Measurements from ENCODE around the gene TGM1.
"Not testable (repeated sequence)": the region's sequence is repeated elsewhere in the genome, so short reads cannot be mapped to it uniquely, and the experiment has no call there.

The TGM1 gene

DNA sequence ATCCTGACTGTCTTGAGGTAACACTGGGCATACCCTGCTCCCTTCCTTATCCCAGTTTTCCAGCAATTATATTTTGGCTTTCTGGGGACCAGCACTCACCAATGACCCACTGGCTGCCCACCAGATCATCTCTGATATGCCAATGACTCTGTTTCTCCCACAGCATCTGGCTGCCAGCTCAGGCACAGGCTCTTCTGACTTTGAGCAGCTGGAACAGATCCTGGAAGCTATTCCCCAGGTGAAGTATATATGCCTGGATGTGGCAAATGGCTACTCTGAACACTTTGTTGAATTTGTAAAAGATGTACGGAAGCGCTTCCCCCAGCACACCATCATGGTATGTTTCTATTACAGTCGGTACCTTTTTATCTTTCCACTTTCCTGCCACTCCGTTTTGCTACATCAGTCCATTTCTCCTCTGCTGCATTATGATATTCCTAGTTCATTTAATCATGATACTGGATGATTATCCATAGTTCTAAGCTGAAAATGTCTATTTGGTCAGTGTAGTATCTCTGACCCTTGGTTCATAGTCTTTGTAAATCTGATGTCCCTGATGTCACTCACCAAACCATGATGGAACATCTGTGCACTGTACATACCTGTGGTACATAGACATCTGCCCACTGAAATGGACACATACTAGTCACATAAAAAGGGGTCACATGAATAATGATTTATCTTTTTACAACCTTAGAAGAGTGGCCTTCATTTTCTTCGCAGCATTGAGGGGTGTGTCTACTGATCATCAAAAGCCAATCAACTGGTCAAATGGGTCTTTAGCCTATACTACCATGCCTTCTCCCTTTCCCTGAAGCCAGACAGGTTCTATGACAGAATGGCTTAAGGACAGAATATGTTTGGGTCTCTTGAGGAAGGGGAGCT is 26.9 kb downstream of the TGM1 start:
- no peak for DNase-seq

DNA sequence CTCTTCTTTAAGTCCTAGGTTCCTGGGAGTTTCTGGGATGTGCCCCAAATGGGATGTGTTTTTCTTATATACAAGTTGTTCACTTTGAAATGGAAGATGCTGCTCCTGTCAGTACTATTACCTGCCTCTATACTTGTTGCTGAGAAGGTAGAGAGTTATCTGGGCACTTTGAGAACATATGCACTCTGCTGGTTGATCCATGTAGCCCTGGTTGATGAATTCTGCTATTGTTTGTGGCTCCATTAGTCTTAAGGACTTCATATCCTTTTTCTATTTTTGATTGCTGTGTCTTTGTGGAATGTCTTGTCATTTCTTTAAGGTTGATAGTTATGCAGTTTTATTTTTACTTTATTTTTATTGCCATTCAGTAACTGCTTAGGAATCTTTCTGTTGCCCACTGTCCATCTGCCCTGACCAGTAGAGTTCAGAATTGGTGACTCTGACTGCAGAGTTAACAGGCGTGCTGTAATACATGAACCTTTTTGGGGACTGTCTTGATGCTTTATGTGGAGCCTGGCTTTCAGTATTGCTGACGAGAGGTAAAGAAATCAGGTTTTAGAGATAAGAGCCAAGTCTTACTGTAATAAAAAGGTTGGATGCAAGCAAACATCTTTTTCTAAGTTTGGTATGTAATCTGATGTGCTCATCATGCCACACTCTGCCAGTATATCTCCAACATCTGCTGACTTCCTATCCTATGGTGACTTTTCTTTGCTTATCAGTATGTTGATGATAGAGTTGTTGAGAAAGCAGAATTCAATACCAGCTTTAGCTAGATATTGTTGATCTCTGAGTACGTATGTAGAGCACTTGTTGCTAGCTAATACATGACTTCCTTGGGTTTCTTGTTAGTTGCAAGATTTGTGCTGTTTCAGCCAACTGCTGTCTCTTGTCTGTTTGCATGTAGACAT is 28.6 kb downstream of the TGM1 start:
- no peak for DNase-seq

DNA sequence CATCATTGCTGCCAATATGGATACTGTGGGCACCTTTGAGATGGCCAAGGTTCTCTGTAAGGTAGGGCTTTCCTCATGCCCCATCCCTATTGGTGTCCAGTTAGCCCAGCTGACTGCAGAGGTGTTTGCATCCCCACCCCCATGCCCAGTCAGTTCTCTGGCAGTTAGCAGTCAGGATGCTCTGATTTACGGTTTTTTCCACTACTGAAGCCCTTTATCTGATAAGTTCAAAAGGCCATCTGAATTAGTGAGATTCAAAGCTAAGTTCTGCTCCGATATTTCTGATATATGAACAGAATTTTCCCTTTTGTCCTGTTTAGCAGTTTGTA is 29.5 kb downstream of the TGM1 start:
- peak in 1 of 58 donors; percentile 12 for DNase-seq

DNA sequence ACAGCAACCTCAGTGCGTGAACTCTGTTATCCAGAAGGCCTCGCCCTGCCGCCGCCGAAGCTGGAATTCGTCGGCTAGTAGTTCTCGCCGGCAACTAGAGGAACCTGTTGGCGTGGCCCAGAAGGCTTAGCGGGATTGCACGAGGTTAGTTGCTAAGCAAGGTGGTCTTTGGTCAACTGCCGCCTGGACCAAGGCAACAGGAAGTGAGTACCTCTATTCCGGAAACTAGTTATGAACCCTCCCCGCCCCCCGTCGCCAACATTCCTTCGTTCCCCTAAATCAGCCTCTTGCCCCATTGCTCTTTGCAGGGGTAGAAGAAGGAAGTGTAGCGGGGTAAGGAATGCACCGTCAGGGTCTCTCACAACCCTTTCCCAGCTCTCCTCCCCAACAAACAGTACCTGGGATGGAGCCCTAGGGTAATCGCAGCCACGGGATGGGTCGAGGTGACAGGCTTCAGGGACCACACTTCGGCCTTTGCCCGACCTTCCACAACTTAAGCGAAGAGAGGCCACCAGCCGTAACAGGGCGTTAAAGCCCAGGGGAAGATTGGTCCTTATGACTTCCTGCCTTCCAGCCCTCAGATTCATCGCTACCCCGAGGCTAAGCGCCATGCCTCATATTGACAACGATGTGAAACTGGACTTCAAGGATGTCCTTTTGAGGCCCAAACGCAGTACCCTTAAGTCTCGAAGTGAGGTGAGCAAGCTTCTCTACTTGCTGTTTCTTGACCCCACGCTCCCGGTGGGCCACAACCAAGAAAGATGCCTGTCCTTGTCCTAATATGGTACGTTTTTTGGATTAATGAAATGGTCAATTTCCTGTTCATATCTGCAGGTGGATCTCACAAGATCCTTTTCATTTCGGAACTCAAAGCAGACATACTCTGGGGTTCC is 30.1 kb downstream of the TGM1 start, which contains the start of gene GMPR2:
Gene GMPR2 (plus strand): TSS at position 285 of the 893 bp plus-strand sequence. CDS start 325 bp downstream, at position 610.
- DNase-seq, result peak in 18 of 58 donors; percentile 34 to 98 (median 86)

DNA sequence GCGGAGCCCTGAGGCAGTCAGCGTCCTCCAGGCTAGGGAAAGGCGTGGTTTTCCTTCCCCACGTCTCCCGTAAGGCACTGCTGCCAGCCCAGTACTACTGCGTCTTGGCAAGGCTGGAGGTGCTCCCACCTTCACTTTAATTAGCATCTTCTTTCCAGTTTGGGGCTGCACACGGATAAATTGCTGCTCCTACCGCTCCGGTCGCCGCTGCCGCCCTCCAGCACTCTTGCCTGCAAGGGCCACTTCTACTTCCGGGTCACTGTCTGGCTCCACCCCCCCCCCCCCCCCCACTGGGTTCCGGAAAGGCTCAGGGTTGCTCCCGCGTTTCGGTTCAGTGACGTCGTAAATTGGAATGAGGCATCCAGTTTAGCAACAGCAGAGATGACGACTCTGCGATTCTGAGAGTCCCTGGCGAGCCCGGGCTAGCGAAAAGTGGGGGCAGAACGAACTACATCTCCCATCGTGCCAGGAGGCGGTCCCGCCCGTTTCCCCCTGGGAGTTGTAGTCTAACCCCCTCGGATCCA is 30.8 kb downstream of the TGM1 start, which contains the start of gene NEDD8:
Gene NEDD8 (minus strand): TSS at position 247 of the 524 bp plus-strand sequence. CDS start 100 bp downstream, at position 147.
- peak; percentile 60 to 100 (median 93) for DNase-seq

DNA sequence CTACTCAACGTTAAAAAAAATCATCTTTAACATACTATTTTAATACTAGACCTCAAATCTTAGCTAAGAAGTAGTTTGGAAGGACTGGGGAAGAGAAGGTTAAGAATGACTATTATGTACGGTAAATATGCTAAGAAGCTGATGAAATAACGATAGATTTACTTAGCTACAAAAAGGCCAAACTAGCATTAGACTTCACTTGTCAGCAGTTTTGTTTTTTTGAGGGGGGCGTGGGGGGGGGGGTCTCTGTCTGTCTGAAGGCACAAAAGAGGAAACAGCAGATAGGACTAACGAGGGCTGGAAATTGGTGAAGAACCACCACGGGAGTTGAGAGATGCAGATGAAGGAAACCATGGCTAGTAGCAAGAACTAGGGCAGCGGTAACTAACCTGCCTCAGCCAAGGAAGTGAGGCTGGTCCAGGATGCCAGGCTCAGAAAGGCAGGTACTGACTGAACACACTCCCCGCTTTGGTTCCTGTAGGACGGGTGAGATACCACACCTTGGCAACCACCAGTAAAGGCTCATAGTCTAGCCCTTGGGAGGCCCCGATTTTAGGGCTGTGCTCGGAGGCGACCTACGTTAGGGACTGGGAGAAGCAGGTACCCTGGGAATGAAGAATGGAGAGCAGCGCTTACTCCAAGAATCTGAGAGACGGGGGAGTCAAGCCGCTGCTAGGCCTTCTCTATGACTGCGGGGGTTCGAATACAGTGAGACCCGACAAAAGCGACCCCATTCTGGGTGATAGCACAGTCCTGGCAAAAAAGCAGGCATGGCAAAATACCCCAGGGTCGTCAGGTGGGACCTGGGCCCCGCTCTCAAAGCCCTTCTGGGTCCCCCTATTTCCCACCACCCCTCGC is 31.5 kb downstream of the TGM1 start:
- DNase-seq, result peak in 7 of 58 donors; percentile 35 to 54 (median 42)

DNA sequence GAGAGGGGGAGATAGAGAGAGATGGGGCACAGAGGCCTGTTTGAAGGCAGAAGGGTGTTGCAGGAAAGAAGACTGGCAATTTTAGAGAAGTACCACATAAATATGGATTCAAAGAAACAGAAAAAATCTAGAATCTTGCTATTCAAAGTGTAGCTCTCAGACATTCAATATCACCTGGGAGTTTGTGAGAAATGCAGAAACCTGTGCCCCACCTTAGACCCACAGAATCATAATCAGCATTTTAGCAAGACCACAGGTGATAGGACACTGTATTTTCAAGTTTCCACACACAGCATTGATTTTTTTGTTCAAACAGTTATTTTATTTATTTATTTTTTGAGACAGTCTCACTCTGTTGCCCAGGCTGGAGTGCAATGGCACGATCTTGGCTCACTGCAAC is 34.1 kb downstream of the TGM1 start:
- no peak for DNase-seq

DNA sequence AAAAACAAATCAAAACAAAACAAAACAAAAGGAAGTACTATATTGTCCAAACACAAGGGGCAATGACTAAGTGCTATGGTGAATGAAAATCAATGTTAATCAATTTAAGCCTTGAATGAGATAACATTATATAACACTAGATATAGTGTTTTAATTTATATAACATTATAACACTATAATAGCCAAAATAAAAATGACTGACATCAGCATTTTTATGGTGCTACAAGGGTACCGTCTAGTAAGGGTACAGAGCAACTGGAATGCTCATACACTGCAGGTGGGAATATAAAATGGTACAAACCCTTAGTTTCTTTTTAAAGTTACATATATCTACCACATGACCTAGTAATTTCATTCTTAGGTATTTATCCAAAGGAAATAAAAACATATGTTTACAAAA is 36.5 kb downstream of the TGM1 start:
- no peak for DNase-seq

DNA sequence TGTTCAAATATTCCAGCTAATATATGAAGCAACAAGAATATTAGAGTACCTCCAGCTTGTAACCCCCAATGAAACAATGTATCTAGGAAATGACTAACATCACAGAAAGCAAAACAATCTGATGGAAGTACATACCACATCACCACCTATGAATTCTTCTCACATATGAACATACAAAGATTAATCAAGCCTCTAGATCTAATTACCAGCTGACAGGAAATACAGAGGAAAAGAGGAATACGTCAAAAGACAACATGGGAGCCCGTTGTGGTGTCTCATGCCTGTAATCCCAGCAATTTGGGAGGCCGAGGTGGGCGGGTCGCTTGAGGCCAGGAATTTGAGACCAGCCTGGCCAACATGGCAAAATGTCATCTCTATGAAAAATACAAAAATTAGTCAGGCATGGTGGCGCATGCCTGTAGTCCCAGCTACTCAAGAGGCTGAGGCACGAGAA is 38.3 kb downstream of the TGM1 start:
- no peak for DNase-seq

DNA sequence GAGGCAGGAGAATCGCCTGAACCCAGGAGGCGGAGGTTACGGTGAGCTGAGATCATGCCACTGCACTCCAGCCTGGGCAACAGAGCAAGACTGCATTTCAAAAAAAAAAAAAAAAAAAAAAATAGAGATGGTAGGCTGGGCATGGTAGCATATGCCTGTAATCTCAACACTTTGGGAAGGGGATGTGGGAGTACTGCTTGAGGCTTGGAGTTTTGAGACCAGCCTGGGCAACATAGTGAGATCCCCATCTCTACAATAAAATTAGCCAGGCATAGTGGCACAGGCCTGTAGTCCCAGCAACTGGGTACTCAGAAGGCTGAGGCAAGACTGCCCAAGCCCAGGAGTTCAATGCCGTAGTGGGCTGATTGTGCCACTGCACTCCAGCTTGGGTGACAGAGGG is 40.0 kb downstream of the TGM1 start:
- not testable (repeated sequence) for DNase-seq

DNA sequence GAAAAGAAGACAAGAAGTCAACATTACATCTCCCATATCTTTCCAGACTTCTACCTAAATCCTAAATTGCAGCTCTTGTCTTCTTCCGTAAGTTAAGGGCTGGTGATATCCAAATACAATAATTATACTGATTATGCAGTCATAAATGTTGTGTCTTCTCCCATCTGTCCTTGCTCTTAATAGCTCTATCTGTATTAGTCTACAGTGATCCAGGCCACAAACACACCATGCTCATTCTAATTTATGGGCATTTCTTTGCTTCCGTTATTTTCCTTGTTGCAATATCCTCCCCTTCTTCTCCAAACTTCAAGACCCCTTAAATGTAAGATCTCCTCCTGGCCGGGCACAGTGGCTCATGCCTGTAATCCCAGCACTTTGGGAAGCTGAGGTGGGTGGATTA is 43.5 kb downstream of the TGM1 start:
- no peak for DNase-seq

DNA sequence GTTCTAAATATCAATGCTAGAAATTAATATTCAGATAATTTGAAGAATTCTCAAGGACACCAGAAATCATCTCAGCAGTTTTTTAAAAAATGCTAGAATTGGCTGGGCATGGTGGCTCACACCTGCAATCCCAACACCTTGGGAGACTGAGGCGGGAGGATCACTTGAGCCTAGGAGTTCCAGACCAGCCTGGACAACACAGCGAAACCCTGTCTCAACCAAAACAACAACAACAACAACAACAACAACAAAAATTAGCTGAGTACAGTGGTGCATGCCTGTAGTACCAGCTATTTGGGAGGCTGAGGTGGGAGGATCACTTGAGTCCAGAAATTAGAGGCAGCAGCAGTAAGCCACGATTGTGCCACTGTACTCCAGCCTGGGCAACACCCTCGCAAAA is 43.9 kb downstream of the TGM1 start:
- DNase-seq, result no peak

DNA sequence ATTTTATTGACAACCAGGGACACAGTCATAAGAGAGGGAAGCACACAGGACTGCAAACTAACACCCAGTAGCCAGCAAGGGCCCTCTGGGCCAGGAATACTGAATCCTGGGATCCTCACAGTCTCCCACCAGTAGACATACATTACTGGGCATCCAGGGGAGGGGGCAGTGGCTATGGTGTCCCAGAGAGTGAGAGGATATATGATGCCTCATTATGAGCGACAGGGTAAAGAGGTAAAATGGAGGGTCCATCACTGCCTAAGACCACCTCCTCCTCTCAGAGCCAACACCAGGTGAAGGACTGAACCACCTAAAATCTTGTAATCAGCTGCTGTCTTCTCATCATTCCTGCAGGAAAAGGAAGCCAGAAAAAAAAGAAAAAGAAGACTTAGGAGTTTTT is 46.1 kb downstream of the TGM1 start:
- not testable (repeated sequence) for DNase-seq

DNA sequence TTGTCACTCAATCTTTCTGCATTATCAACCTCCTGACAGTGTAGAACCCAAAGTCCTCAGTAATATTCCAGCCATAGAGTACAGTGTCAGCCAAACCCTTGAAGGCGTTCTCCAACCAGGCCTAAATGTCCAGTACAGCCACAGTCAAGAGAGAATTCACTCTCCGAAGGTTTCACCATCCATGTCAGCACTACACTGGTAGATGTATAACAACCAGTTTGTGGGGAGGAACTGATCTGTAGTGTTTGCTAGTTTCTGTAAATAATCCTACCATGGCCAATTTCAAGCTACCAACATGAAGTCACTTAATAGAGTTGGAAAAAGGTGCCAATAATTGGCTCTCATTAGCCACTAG is 46.7 kb downstream of the TGM1 start:
- DNase-seq, result no peak

DNA sequence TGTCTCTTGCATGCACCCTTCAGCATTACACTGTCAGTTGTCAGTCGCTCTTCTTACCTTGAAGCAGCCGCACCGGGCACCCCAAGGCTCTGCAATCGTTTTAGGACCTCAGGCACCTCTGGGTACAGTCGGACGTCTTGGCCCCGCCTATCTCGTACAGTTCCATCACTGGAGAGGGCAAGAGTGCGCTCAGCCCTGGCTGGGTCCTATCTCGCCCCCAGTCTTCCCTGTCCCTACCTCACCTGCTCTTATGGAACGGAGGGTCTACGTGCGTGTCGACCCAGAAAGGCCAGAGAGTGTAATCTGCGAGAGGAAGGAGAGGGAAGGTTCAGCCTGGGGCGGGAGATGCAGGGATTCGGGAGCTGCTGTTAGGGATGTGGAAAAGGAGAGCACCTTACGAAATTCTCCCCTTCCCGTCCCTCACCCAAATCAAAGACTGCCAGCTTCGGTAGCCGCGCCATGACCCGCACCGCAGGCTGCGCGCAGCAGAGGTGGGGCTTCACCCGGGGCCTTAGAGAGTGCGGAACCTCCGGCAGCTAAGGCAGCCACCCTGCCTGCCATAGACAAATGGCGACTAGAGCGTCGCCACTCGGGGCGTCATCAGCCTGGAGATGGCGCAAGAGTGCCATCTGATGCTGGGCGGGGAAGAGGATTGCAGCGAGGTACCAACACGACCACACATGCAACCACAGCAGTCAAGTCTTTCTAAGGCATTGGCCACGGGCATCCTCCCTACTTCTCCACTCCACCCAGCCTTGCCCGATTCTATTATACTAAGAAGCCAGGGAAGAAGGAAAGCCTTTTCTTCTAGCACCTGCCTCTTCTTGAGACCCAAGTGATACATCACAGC is 47.3 kb downstream of the TGM1 start, which contains the start of gene MDP1:
Gene MDP1 (minus strand): TSS at position 572 of the 850 bp plus-strand sequence. CDS start 111 bp downstream, at position 461.
- DNase-seq, result peak; percentile 15 to 92 (median 77)

DNA sequence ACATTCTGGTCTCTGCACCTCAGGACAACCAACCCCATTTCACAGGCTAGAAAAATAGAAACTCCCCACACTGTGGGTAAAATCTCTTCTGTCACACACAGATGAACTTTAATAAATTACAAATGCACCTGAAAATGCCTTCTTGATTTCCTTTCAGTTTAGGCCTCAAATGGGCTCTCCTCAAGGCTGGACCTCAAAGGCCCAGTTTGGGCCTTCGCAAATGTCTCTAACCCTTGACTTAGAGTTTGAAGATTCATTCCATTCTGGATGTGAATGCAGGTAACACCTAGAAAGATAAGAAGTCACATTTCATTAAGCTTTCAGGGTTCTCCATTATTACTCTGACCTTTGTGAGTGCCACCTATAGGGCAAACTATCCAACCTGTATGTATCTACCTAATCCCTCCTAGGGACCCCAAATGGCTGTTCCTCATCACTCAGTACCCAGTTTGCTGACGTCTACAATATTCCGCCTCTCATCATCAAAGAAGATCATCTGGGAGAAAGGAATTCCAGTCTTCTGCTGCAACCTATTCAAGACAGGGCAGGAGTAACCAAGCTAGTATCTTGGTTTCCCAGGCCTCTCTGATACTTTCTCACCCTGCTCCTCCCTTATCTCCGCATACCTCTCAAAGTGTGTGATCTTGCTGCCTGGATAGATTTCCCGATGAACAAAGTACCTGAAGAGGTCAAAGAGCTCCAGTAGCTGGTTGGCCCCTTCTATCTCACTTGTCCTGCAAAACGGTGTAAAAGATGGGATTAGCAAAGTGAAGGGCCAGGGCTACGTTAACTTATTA is 48.9 kb downstream of the TGM1 start:
- no peak for DNase-seq
